Measurements from ENCODE around the gene RPS15A.

RPS15A gene
- 209 to 337 reads per million in 2 donors for total RNA-seq

DNA sequence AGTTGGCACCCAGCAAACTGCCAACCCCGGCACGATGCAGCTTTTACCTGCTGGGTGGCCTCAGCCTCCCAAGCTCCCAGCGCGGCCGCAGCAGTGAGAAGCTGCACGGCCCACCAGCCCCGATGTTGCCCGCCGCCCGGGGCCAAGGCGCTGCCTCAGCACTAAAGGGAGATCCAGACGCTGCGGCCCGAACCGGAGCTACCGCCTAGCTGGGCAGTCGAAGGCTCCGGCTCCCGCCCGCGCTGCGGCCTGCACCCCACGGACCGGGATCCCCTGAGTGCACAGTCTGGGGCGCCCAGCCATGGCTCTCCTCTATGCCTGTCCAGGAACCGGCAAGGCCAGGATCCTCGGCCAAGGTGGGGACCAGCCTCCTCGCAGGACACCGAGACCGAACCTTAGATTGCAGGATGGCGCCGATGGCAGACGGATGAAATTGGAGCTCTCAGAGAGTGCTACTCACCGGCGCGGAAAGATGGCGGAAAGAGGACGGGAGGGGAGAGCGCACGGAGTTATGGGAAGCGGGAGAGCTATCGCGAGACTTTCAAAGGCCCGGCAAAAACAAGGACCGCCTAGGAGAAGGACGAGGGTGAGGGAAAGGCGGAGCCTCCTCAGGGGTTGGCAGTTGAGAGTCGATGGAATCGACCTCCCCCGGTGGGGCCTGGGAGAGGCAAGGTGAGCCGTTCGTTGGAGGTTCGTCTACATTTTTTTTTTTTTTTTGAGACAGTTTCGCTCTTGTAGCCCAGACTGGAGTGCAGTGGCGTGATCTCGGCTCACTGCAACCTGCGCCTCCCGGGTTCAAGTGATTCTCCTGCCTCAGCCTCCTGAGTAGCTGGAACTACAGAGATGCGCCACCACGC, at the start of gene RPS15A:
TSS of gene RPS15A (minus strand) at position 485 of the 857 bp plus-strand sequence. CDS start 1,221 bp downstream, outside the sequence.
- peak; percentile 81 for DNase-seq

DNA sequence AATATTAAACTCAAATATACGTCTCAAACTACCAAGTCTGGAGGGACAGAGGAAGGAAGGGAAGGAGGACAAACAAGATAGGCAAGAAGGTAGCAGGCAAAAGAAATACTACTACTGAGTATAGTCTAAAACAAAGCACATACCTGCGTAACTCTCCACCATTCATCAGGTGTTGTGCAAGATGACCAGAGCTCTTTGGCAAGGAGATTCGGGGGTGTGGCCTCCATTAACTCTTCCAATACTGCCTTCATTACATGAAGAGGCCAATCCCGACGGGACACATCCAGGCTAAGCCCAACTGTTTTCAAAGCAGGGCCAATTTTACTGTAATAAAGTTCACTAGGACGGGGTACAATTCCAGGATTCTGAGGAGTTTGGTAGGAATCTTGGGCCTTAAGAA, 49.4 kb upstream of the RPS15A start:
- no peak for DNase-seq

GRCh38 chr16:18836702-18837101, 46.6 kb upstream of the RPS15A start:
- no peak for DNase-seq

GRCh38 chr16:18834864-18835263, 44.7 kb upstream of the RPS15A start:
- DNase-seq: no peak

DNA sequence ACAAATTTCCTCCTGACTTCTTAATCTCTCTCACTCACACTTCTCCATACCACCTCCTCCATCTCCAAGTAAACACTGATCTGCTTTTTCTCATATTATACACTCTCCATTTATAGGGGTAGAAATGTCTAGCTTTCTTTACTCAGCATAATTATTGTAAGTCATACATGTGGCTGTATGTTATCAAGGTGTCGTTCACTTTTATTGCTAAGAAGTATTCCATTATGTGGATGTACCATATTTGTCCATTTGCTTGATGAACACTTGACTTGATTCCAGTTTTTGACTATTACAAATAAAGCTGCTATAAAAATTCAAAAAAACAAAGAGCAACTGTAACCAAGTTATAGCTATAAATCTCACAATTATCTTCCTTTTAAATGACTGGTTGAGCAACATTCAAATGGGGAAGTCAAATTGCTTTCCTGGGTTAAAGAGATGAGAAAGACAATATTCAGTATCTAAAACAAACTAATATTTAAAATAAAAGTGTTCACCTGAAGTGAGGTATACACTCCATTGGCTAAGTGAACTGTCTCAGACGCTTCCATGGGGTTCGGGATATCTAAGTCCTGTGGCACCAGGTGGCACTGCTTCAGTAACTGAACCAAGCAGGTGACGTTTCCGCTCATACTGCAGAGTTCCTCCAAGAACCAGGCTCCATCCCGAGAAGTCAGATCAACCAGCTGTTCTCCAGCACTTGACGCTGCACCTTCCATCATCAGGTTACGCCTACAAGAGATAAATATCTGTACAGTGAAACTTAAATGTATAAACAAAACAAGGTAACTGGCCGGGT, 43.8 kb upstream of the RPS15A start:
- no peak for DNase-seq

DNA sequence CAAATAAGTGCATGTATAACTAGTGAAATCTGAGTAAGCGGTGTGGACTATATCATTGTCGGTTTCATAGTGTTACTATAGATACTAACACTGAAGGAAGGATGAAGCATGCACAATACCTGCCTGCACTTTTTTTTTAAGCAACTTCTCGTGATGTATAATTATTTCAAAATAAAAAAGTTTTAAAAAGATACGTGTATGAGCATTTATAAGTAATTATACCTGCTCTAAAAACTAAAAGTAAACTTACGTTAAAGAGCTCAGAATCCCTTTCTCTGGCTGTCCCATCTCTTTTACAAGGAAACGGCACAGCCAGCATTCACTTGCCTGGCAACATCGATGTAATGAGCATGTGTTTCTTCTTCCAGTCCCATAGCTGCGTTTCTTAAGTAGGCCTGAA, 42.5 kb upstream of the RPS15A start:
- DNase-seq: no peak

- no peak for DNase-seq
These were observed 41.9 kb upstream of the RPS15A start for GRCh38 chr16:18832006-18832405.

GRCh38 chr16:18829251-18829650, 39.1 kb upstream of the RPS15A start:
- no peak for DNase-seq

- no peak for DNase-seq
These were observed 37.8 kb upstream of the RPS15A start for GRCh38 chr16:18827890-18828289.

DNA sequence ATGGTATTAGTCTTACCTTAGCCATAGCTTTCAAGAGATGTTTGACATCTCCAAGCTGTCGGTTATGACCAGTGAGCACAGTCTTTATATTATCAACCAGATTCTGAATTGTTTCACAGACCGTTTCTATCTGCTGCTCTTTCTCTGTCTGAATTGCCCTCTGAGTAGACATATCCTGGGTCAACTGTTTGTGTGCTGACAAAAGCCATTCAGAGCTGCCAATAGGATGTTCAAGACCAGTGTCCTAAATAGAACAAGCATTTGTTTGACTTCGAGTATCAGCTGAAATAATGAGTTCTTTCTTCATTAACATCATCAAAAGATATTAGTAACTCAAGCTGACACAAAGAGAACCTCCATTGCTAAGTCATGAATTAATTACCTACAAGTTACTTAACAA, 26.2 kb upstream of the RPS15A start:
- DNase-seq: no peak

DNA sequence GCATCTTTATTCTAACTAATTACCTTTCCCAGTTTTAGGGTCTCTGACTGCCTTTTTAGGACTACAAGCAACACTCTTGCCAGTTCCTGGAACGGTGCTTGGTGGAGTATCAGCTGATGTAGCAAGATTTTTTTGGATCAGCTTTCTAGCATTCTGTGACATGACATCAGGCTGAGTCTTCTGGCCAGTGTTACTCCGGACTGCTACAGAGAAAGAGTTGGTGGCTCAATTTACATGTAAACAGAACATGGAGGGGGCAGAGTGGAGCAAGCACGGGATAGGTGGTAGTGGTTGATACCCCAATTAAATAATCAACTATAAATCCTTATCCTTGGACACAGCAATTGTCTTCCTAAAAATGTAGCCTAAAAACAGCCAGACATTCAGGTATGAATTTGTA, 21.8 kb upstream of the RPS15A start:
- no peak for DNase-seq

DNA sequence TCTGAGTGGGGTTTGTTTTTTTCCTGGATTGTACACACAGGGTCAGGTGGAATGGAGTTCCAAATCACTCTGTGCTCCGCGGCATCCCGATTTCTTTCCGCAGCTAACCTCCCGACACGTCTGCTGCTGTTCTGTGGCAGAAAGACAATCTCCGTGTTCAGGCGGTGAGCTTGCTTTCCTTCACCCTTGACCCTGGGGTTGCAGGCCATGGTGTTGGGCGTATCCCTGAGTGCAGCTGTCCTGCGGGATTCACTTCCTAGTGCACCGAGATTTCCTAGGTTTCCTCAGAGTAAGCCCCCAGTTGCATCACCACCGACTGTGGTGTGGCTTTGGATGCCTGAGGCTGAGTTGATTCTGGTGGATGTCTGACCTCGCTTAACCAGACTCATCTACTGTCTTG, 19.0 kb upstream of the RPS15A start:
- DNase-seq: no peak

DNA sequence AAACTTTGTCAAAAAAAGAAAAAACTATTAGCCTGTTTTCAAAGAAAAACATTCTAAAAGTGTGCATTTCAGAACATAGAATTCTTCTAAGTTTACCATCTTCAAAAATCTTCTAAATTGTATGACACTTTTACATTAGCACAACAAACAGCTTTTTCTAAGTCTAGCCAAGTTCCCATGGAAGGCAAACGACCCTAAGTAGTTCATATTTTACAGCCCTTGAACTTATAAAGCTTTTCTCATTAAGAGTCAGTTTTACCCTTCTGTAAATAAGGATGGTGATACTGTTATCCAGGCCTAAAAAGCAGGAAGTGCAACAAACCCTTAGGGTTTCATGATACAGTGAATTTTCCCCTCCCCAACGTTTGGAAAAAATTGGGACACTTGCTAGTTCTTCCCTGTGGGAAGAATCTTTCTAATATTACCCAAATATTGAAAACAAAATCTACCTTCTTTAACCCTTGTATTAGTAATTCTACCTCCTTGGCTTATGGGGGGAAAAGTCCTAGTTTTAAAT, 15.2 kb upstream of the RPS15A start:
- no peak for DNase-seq

DNA sequence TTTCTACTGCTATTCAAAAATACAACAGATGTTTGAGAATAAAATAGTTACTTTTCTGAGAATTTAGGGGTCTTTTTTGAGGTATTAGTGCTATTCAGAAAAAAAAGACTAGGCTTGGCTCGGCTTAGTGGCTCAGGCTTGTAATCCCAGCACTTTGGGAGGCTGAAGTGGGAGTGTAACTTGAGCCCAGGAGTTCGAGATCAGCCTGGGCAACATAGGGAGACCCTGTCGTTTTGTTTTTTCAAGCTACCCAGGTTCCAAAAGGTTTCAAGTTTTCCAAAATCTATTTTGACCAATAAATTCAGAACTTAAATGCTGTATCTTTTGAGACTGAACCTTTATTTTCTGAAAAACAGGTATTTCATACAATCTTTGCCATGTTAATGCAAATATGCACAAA, 14.4 kb upstream of the RPS15A start:
- no peak for DNase-seq

DNA sequence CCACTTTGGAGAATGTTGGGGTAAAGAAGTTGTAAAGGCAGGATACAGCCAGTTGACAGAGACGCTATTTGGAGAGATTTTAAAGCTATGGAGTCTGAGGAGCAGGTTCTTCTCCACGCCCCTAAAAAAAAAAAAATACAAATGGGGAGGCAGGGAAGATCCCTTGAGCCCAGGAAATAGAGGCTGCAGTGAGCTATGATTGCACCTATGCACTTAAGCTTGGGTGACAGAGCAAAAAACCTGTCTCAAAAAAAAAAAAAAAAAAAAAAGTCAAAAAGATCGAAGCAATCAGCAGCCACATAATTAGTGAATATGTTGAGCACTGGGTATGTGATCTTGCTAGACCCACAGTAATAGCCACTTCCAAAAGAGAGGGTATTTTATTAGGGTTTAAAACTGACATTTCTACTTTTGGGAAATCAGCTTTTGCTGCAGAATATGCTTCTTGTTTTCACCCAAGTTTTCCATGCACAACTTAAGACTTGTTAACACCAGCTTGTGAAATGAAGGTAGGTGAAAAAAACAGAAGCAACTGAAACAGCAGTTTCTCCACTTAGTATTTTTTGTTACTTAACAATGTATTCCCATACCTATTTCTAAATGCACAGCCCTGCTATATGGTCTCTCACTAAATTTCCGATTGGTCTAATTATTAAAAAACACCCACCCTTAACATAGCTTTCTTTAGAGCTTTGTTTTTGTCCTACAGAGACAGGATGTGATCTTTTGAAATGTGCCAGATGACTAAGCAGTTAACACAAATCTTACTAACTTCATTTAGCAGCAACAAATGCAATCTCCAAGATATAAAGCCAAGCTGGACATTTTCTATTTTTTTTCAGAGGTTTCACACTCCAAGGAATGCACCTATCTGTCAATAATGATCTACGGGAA, 13.7 kb upstream of the RPS15A start:
- DNase-seq: no peak

DNA sequence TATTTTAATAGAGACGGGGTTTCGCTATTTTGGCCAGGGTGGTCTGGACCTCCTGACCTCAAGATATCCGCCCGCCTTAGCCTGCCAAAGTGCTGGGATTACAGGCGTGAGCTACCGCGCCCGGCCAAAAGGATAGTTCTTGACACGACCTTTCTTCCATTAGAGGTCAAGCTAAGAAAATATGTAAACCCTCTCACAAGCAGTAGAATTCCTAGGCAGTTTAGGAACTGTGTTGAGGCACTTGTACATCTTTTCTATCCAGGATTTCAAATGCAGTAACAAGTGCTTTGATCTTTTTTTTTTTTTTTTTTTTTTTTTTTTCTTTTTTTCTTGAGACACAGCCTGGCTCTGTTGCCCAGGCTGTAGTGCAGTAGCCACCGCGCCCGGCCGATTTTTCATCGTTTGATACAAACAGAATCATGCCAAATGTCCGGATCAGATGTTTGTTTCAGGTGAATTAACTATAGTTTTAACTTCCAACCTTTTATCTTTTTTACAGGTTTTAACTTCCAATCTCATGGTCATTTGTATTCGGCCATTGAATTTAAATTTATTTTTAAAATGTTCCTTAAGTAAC, 12.7 kb upstream of the RPS15A start:
- DNase-seq: no peak

- peak; percentile 98 for DNase-seq
These were observed 11.2 kb upstream of the RPS15A start, which contains the start of gene ARL6IP1 for GRCh38 chr16:18801145-18801972. Gene ARL6IP1 (minus strand): TSS chr16:18801549. CDS start chr16:18801466, 83 bp downstream.

- DNase-seq: no peak
These were observed 10.6 kb upstream of the RPS15A start for GRCh38 chr16:18800775-18801144.

- no peak for DNase-seq
These were observed 10.2 kb upstream of the RPS15A start for GRCh38 chr16:18800293-18800692.

DNA sequence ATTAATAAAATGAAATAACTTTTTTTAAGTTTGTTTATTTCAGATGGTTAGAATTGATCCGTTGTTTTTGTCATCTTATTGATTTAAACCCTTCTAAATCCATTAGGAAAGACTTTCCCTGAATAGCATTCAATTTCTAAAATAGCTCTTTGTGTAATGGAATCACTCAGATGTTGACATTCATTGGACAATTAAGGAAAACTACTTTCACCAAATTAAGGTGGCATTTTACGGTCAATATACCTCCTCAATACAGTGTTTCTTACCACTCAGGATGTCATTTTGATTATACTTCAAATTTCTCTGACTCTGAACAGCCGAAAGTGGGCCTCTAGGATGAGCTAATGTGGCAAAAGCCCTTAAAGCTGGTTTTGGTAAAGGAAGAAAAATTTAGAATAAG, 9.4 kb upstream of the RPS15A start:
- no peak for DNase-seq

DNA sequence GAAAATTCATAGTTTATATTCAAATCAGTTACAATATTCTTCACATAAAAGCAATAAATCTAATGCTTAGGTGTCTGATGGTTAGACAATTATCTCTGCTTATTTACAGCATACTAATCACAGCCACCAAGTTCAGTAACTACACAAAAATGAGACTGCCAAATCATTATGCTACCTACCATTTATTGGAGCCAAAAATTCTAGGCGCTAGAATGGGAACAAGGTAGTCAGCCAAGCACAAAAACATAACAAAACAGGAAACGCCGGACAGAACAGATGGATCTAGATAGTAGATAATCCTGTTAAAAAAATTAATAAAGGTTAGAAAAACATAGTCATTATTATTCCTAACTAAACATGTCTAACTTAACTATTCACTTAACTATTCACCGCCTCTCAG, 7.6 kb upstream of the RPS15A start:
- DNase-seq: no peak
